Measurements from ENCODE around the gene RORC.

RORC gene

GRCh38 chr1:151816548-151817352, 14.9 kb downstream of the RORC start:
- in situ Hi-C loops (cut with HindIII; ENCODE audit: low pct_unique_long_range_greater_than_20kb, low sequenced_read_pairs), result no loop called here
- no peak for DNase-seq (ENCODE audit: low read depth in 1 of 2, low spot score in 1 of 2)
- TF ChIP-seq JUND (IDR thresholded peaks at IDR 0.05; ENCODE audit: low read depth), result no peak

GRCh38 chr1:151815716-151816327, 15.8 kb downstream of the RORC start:
- no peak for TF ChIP-seq JUND (IDR thresholded peaks at IDR 0.05; ENCODE audit: low read depth)
- in situ Hi-C loops (cut with HindIII; ENCODE audit: low pct_unique_long_range_greater_than_20kb, low sequenced_read_pairs), result no loop called here
- DNase-seq (ENCODE audit: low read depth in 1 of 2, low spot score in 1 of 2), result no peak

- in situ Hi-C loops (cut with HindIII; ENCODE audit: low pct_unique_long_range_greater_than_20kb, low sequenced_read_pairs), result no loop called here
- TF ChIP-seq JUND (IDR thresholded peaks at IDR 0.05; ENCODE audit: low read depth), result no peak
- DNase-seq (ENCODE audit: low read depth in 1 of 2, low spot score in 1 of 2), result no peak
Measured at GRCh38 chr1:151814971-151815545, 16.5 kb downstream of the RORC start.

GRCh38 chr1:151814426-151814825, 17.2 kb downstream of the RORC start:
- TF ChIP-seq JUND (IDR thresholded peaks at IDR 0.05; ENCODE audit: low read depth), result no peak
- DNase-seq (ENCODE audit: low read depth in 1 of 2, low spot score in 1 of 2), result no peak
- in situ Hi-C loops (cut with HindIII; ENCODE audit: low pct_unique_long_range_greater_than_20kb, low sequenced_read_pairs), result no loop called here

- no peak for DNase-seq (ENCODE audit: low read depth in 1 of 2, low spot score in 1 of 2)
- in situ Hi-C loops (cut with HindIII; ENCODE audit: low pct_unique_long_range_greater_than_20kb, low sequenced_read_pairs), result no loop called here
- TF ChIP-seq JUND (IDR thresholded peaks at IDR 0.05; ENCODE audit: low read depth), result no peak
Measured at GRCh38 chr1:151813271-151813977, 18.2 kb downstream of the RORC start.

- DNase-seq (ENCODE audit: low read depth in 1 of 2, low spot score in 1 of 2), result no peak
- in situ Hi-C loops (cut with HindIII; ENCODE audit: low pct_unique_long_range_greater_than_20kb, low sequenced_read_pairs), result no loop called here
- no peak for TF ChIP-seq JUND (IDR thresholded peaks at IDR 0.05; ENCODE audit: low read depth)
Measured at GRCh38 chr1:151811181-151811580, 20.4 kb downstream of the RORC start.

- in situ Hi-C loops (cut with HindIII; ENCODE audit: low pct_unique_long_range_greater_than_20kb, low sequenced_read_pairs), result no loop called here
- DNase-seq (ENCODE audit: low read depth in 1 of 2, low spot score in 1 of 2), result no peak
- no peak for TF ChIP-seq JUND (IDR thresholded peaks at IDR 0.05; ENCODE audit: low read depth)
Measured at GRCh38 chr1:151809985-151810556, 21.5 kb downstream of the RORC start.

- in situ Hi-C loops (cut with HindIII; ENCODE audit: low pct_unique_long_range_greater_than_20kb, low sequenced_read_pairs), result no loop called here
- DNase-seq (ENCODE audit: low read depth in 1 of 2, low spot score in 1 of 2), result no peak
- no peak for TF ChIP-seq JUND (IDR thresholded peaks at IDR 0.05; ENCODE audit: low read depth)
Measured at GRCh38 chr1:151809290-151809984, 22.2 kb downstream of the RORC start.

- in situ Hi-C loops (cut with HindIII; ENCODE audit: low pct_unique_long_range_greater_than_20kb, low sequenced_read_pairs), result no loop called here
- no peak for TF ChIP-seq JUND (IDR thresholded peaks at IDR 0.05; ENCODE audit: low read depth)
- DNase-seq (ENCODE audit: low read depth in 1 of 2, low spot score in 1 of 2), result no peak
Measured at GRCh38 chr1:151807766-151808165, 23.8 kb downstream of the RORC start.

GRCh38 chr1:151807131-151807530, 24.5 kb downstream of the RORC start:
- no peak for TF ChIP-seq JUND (IDR thresholded peaks at IDR 0.05; ENCODE audit: low read depth)
- in situ Hi-C loops (cut with HindIII; ENCODE audit: low pct_unique_long_range_greater_than_20kb, low sequenced_read_pairs), result no loop called here
- no peak for DNase-seq (ENCODE audit: low read depth in 1 of 2, low spot score in 1 of 2)

- in situ Hi-C loops (cut with HindIII; ENCODE audit: low pct_unique_long_range_greater_than_20kb, low sequenced_read_pairs), result no loop called here
- DNase-seq (ENCODE audit: low read depth in 1 of 2, low spot score in 1 of 2), result no peak
Measured at GRCh38 chr1:151806170-151806569, 25.4 kb downstream of the RORC start.

More at GRCh38 chr1:151806170-151806569, 25.4 kb downstream of the RORC start:
- TF ChIP-seq JUND (IDR thresholded peaks at IDR 0.05; ENCODE audit: low read depth), result no peak
